Peyer's patch (tissue), 4 donors: ENCODE results near the gene SLC22A1. TPM values are rescaled to one million over a fixed set of nuclear protein-coding genes. Genes with fewer than 3 reads are reported as not detected.
"Not testable (repeated sequence)": the region's sequence is repeated elsewhere in the genome, so short reads cannot be mapped to it uniquely, and the experiment has no call there.

Experiments
- DNase-seq, 3 donors: peaks; one replicate each; pipeline ENCODE4 v3.0.0-alpha.2; 2017 to 2019
- H3K27ac ChIP-seq, 4 donors: fragments of 200-600 bp; sonication (generic); one replicate each; pipeline ENCODE4 v1.5.1; 2016 to 2019
- H3K27me3 ChIP-seq, 2 donors: fragments of 200-600 bp; sonication (generic); one replicate each; pipeline ENCODE4 v1.5.1; 2019
- H3K36me3 ChIP-seq, 3 donors: fragments of 200-600 bp; sonication (generic); one replicate each; pipeline ENCODE4 v1.5.1; 2016 to 2019
- H3K4me1 ChIP-seq, 4 donors: fragments of 200-600 bp; sonication (generic); one replicate each; pipeline ENCODE4 v1.5.1; 2016 to 2019
- H3K4me3 ChIP-seq, 4 donors: fragments of 200-600 bp; sonication (generic); 1 replicate in 3 of 4; 2 replicates in 1 of 4; pipeline ENCODE4 v1.5.1; 2016 to 2019; ENCODE audit warnings: mild to moderate bottlenecking in 1 of 4
- H3K9me3 ChIP-seq, 4 donors: fragments of 200-600 bp; sonication (generic); one replicate each; pipeline ENCODE4 v1.5.1; 2016 to 2019; ENCODE audit warnings: mild to moderate bottlenecking in 1 of 4
- CTCF ChIP-seq, 6 experiments: fragments of 450-650 bp in 4 of 6; fragments of 200-600 bp in 2 of 6; sonication (generic) in 1 of 6; IDR thresholded peaks; one replicate each; pipeline ENCODE4 v1.5.1; 2017 to 2019; ENCODE audit warnings: antibody characterized with exemption in 6 of 6, mild to moderate bottlenecking in 3 of 6, moderate library complexity in 1 of 6
- POLR2A ChIP-seq, 2 donors: fragments of 450-650 bp; IDR thresholded peaks; one replicate each; pipeline ENCODE4 v1.5.1; 2017; ENCODE audit warnings: antibody characterized with exemption in 2 of 2, mild to moderate bottlenecking in 2 of 2, moderate library complexity in 2 of 2
- total RNA-seq, 4 donors: library from RNA; depleted of rRNA; stranded (reverse); fragments of >200 nt; gene quantifications; one replicate each; pipeline ENCODE4 v1.1.0, GENCODE V29; 2016

The SLC22A1 gene
- total RNA-seq, 4 donors from 2014 or later = 1.1 to 8.2 (median 4.7) TPM; not detected in 1

GRCh38 chr6:160131636-160132296 is 10.2 kb downstream of the SLC22A1 start:
- Histone ChIP-seq H3K27ac (no peak overlapping the region), H3K4me1 (peaks cover 0 to 6% (median 0%) of the 10 kb centered on the region in 4 donors), H3K27me3 (no peaks in the 10 kb centered on the region), H3K4me3 (no peak overlapping the region), H3K36me3 (no peaks in the 10 kb centered on the region), H3K9me3 (no peaks in the 10 kb centered on the region)
- TF ChIP-seq POLR2A (IDR thresholded peaks at IDR 0.05) (no peak), CTCF (IDR thresholded peaks at IDR 0.05) (no peak)
- DNase-seq = no peak

DNA sequence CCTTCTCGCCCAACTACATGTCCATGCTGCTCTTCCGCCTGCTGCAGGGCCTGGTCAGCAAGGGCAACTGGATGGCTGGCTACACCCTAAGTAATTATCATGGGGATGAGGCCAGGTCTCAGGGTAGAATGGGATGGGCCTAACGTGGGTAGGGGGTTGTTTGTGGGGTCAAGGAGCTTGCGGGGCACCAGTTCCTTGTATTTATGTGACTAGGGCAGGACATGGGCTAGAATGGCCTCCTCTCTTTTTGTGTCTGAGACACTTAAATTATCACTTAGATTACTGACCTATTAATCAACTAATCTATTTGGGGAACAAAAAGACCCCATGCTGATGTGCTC is 10.7 kb downstream of the SLC22A1 start:
- no peaks in the 10 kb centered on the region for H3K9me3 ChIP-seq
- H3K4me1 ChIP-seq = peaks cover 0 to 6% (median 0%) of the 10 kb centered on the region in 4 donors
- no peak overlapping the region for H3K4me3 ChIP-seq
- H3K27me3 ChIP-seq = no peaks in the 10 kb centered on the region
- TF ChIP-seq POLR2A (IDR thresholded peaks at IDR 0.05) (no peak), CTCF (IDR thresholded peaks at IDR 0.05) (no peak)
- DNase-seq = no peak
- no peaks in the 10 kb centered on the region for H3K36me3 ChIP-seq
- H3K27ac ChIP-seq = no peak overlapping the region

GRCh38 chr6:160132776-160133338 is 11.2 kb downstream of the SLC22A1 start:
- no peak overlapping the region for H3K27ac ChIP-seq
- H3K4me1 ChIP-seq = peaks cover 0 to 6% (median 0%) of the 10 kb centered on the region in 4 donors
- no peak for TF ChIP-seq CTCF (IDR thresholded peaks at IDR 0.05)
- TF ChIP-seq POLR2A (IDR thresholded peaks at IDR 0.05) = no peak
- H3K4me3 ChIP-seq = no peak overlapping the region
- H3K27me3 ChIP-seq = no peaks in the 10 kb centered on the region
- H3K36me3 ChIP-seq = no peaks in the 10 kb centered on the region
- no peak for DNase-seq
- H3K9me3 ChIP-seq = no peaks in the 10 kb centered on the region

- Histone ChIP-seq H3K27ac (no peak overlapping the region), H3K36me3 (no peaks in the 10 kb centered on the region), H3K4me1 (peaks cover 0 to 6% (median 2%) of the 10 kb centered on the region in 4 donors), H3K4me3 (no peak overlapping the region), H3K9me3 (no peaks in the 10 kb centered on the region), H3K27me3 (no peaks in the 10 kb centered on the region)
- DNase-seq = no peak
- TF ChIP-seq POLR2A (IDR thresholded peaks at IDR 0.05) (no peak), CTCF (IDR thresholded peaks at IDR 0.05) (no peak)
These were observed 12.1 kb downstream of the SLC22A1 start for GRCh38 chr6:160133441-160134336.

DNA sequence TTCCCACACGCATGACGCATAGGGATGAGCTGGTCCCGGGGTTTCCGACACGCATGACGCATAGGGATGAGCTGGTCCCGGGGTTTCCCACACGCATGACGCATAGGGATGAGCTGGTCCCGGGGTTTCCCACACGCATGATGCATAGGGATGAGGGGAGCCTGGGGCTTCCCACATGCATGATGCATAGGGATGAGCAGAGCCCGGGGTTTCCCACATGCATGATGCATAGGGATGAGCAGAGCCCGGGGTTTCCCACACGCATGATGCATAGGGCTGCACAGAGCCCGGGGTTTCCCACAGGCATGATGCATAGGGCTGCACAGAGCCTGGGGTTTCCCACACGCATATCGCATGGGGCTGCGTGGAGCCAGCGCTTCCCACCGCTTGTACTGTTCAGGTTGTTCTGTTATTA is 12.7 kb downstream of the SLC22A1 start:
- H3K27ac ChIP-seq, H3K9me3 ChIP-seq, H3K4me3 ChIP-seq, DNase-seq, H3K27me3 ChIP-seq, H3K4me1 ChIP-seq, H3K36me3 ChIP-seq: not testable (repeated sequence)
